Measurements from ENCODE around the gene CFAP61.

Gene CFAP61

DNA sequence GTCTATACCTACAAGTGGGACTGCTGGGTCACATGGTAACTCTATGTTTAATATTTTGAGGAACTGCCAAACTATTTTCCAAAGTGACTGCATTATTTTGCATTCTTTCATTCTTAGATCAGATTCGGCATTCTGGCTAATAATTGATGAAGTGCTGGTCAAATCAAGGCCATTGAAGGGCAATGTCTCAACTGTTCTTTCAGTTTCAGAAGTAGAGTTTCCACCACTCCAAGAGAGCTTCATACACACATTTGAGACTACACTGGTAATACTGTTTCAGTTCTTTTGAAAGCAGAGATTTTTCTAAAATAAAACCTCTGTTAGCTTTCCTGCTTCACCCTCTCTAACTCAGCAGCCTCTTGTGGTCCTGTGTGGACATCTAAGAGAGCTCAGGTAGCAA, 154.5 kb downstream of the CFAP61 start:
- no peak overlapping the region for H3K4me3 ChIP-seq (ENCODE audit: low read depth, low read length)
- TF ChIP-seq, protein P1, sequence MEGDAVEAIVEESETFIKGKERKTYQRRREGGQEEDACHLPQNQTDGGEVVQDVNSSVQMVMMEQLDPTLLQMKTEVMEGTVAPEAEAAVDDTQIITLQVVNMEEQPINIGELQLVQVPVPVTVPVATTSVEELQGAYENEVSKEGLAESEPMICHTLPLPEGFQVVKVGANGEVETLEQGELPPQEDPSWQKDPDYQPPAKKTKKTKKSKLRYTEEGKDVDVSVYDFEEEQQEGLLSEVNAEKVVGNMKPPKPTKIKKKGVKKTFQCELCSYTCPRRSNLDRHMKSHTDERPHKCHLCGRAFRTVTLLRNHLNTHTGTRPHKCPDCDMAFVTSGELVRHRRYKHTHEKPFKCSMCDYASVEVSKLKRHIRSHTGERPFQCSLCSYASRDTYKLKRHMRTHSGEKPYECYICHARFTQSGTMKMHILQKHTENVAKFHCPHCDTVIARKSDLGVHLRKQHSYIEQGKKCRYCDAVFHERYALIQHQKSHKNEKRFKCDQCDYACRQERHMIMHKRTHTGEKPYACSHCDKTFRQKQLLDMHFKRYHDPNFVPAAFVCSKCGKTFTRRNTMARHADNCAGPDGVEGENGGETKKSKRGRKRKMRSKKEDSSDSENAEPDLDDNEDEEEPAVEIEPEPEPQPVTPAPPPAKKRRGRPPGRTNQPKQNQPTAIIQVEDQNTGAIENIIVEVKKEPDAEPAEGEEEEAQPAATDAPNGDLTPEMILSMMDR (IDR thresholded peaks at IDR 0.05; ENCODE audit: borderline replicate concordance, insufficient read depth, low read depth, low read length): no peak

DNA sequence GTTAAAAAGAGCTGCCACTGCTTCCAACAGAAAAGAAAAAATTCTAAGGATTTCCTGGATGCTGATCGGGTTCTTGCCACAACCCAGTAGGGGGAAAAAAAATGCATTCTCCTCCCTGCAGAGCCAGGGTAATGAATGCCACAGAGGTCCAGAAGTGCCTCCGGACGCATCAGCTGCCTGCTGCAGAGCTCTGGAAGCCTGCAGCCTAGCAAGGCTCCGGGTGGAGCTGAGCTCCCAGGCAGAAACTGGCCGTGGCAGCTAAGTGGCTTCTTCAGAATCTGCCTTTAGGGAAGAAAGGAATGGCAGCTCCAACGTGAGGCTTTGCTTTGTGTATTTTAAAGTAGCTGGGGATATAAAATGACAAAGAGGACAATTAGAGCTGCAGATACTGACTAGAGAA, 155.0 kb downstream of the CFAP61 start:
- TF ChIP-seq, protein P1 (IDR thresholded peaks at IDR 0.05; ENCODE audit: borderline replicate concordance, insufficient read depth, low read depth, low read length): no peak
- no peak overlapping the region for H3K4me3 ChIP-seq (ENCODE audit: low read depth, low read length)

DNA sequence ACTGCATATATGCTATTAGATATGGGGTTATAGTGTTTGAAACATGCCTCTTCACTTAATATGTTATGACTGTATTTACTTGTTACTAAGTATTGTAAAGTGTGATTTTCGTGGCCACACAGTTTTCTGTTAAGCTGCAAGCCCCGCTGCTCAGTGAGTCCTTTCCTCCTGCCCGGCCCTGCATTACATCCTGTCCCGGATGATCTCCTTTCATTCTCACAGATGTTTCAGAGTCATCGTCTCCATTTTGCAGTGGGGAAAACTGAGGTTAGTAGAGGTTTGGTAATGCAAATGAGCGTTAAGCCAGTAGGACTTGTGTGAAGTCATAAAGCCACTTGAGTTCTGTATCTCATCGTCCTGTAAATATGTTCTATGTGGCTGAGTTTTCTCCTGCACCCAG, 155.5 kb downstream of the CFAP61 start:
- TF ChIP-seq, protein P1 (IDR thresholded peaks at IDR 0.05; ENCODE audit: borderline replicate concordance, insufficient read depth, low read depth, low read length): no peak

DNA sequence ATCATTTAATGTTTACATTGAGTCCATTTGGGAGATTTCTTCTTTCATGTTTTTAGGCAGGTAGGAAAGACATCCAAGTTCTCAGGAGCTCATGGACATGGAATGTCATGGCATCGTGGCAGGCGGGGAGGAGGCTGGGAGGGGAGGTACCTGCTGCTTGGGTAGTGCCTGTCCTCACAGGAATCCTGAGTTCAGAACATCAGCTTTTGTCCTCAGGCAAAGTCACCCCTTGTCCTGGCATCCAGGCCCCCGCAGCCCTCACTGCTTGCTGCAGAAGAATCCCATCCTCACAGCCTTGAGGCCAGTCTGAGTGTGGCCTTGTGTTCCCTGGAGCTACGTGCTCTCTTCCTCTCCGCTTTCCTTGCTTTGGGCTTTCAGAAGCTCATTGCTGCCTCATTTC, 157.4 kb downstream of the CFAP61 start:
- TF ChIP-seq, protein P1 (IDR thresholded peaks at IDR 0.05; ENCODE audit: borderline replicate concordance, insufficient read depth, low read depth, low read length): no peak
- no peak overlapping the region for H3K4me3 ChIP-seq (ENCODE audit: low read depth, low read length)

More for the DNA sequence above, 155.5 kb downstream of the CFAP61 start:
- no peak overlapping the region for H3K4me3 ChIP-seq (ENCODE audit: low read depth, low read length)

DNA sequence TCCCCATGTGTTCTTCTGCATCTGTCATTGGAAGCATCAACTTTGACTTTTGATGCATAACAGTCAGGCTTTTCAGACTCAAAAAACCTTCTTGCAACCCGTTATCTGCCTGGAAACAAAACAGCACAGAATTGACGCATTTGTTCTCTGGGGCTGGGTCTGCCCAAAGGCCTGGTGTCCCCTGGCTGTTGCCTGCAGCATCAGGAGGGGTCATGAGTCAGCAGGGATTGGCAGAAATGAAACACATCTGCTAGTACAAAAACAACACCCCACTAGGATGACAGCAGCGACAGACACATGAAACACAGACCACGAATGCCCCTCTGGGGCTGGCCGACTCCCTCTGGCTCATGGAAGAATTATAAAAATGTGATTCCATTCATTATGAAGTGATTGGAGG, 158.0 kb downstream of the CFAP61 start:
- TF ChIP-seq, protein P1 (IDR thresholded peaks at IDR 0.05; ENCODE audit: borderline replicate concordance, insufficient read depth, low read depth, low read length): no peak
- H3K4me3 ChIP-seq (ENCODE audit: low read depth, low read length): no peak overlapping the region

DNA sequence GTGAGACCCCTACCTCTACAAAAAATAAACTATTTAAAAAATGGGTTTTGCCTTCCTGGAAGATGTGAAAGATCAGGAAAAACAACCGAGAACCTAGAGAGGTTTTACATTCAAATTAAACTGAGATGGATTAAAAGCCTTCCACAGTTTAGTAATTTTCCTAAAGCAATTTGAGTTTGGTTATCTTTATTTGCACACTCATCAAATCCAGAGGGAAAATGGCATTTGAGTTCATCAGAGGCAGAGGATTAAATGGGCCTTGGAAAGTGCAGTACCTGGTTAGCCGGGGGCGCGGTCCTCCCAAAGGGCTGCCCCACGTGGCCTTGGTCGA, 158.6 kb downstream of the CFAP61 start:
- H3K4me3 ChIP-seq (ENCODE audit: low read depth, low read length): no peak overlapping the region
- TF ChIP-seq, protein P1 (IDR thresholded peaks at IDR 0.05; ENCODE audit: borderline replicate concordance, insufficient read depth, low read depth, low read length): no peak

DNA sequence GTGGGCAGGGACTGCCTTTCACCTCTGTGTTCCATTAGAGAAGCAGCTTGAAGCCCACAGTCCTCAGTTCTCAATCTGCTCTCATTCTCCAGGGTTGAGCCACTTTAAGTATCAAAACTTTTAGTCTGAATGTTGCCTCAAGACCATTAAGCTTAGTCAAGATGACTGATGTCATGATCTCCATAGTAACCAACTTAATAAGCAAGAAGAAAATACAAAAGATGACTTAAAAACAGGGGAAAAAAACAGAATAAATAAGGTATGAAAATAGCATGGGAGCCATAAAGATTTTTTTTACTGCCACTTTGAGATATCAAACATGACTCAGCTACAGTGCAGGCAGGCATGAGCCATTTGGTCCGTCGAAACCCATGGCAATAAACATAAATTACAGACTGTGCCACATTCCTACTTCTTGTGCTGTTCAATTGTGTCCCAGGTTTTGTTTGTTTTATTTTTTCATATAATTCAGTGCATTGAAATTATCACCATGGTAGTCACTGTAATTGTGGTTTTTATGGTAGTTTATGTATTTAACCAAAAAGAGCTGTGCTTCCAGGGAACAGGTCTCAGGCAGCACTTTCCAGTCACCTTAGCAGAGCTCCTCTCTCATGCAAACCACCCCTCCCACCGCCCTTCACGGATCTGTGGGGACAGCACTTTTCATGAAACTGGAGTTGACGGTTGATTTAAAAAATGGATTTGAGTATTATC, 159.1 kb downstream of the CFAP61 start:
- H3K4me3 ChIP-seq (ENCODE audit: low read depth, low read length): no peak overlapping the region
- TF ChIP-seq, protein P1 (IDR thresholded peaks at IDR 0.05; ENCODE audit: borderline replicate concordance, insufficient read depth, low read depth, low read length): no peak
